Measurements from ENCODE around the gene BRI3. TPM values are rescaled to one million over a fixed set of nuclear protein-coding genes. Genes with fewer than 3 reads are reported as not detected.

BRI3 gene
- total RNA-seq, 1 experiment from 2014 or later = 102 TPM

DNA sequence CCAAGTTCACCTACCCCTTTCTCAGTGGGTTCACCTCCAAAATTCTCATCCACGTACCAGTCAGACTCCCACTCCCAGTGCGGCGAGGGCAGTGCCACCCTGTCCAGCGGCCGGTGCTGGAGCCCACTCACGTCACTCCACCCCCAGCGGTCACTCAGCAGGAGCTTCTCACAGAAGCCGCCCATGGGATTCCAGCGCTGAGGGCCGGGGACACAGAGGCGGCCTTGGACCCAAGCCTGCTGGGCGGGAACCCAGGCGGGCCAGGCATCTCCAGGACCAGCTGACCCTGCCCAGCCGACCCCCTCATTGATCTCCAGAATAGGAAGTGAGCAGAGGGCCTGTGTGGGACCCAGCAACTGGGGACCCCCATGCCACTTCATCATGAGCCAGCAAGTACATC, 36.6 kb upstream of the BRI3 start (continued):
- no peak for TF ChIP-seq POLR2A (IDR thresholded peaks at IDR 0.05; ENCODE audit: borderline replicate concordance, extremely low read depth, insufficient read depth, insufficient read length)

GRCh38 chr7:98248156-98248555, 33.3 kb upstream of the BRI3 start:
- no peak for ATAC-seq
- DNase-seq (ENCODE audit: low read depth, low spot score) = no peak
- no peaks in the 10 kb centered on the region for H3K9me3 ChIP-seq (ENCODE audit: control insufficient read depth in 1 of 2, insufficient read depth in 1 of 2, low read depth in 1 of 2, low read length in 2 of 2)
- peaks cover 14% of the 10 kb centered on the region for H3K79me2 ChIP-seq (ENCODE audit: insufficient read depth, low read length)
- no peak overlapping the region for H3K4me2 ChIP-seq (ENCODE audit: low read length)
- intact Hi-C loops (cut with micrococcal nuclease) = no loop called here
- H3K4me1 ChIP-seq (ENCODE audit: control insufficient read depth in 1 of 2, insufficient read depth in 2 of 2, low read length in 2 of 2) = peaks cover 19 to 33% of the 10 kb centered on the region in 2 experiments
- no peaks in the 10 kb centered on the region for H4K20me1 ChIP-seq (ENCODE audit: insufficient read depth)
- no peak overlapping the region for H3K27ac ChIP-seq (ENCODE audit: low read depth, low read length)
- BruUV-seq (replicated peaks) = no TSS peak
- H3K9me2 ChIP-seq (ENCODE audit: insufficient read depth) = no peaks in the 10 kb centered on the region
- ChIA-PET RAD21 (ENCODE audit: low non-redundant PET in 1 of 2, low total read pairs in 2 of 2, uncharacterized antibody in 2 of 2, unreplicated experiment in 2 of 2) (no interaction called here), POLR2A (no interaction called here), CTCF (no interaction called here)
- H3K27me3 ChIP-seq (ENCODE audit: insufficient read depth, low read length) = no peaks in the 10 kb centered on the region
- H3K4me3 ChIP-seq (replicated peaks in 1 of 2; ENCODE audit: low read depth in 1 of 2, low read length in 2 of 2) = no peak overlapping the region
- TF ChIP-seq, protein P1, sequence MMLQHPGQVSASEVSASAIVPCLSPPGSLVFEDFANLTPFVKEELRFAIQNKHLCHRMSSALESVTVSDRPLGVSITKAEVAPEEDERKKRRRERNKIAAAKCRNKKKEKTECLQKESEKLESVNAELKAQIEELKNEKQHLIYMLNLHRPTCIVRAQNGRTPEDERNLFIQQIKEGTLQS (IDR thresholded peaks at IDR 0.05) = no peak
- TF ChIP-seq FOSL1 (IDR thresholded peaks at IDR 0.05; ENCODE audit: low read depth) = no peak
- no peak for TF ChIP-seq TCF7L2 (IDR thresholded peaks at IDR 0.05; ENCODE audit: borderline replicate concordance, extremely low read depth, insufficient read depth, insufficient read length)
- TF ChIP-seq POLR2AphosphoS5 (IDR thresholded peaks at IDR 0.05; ENCODE audit: low read depth, low read length) = no peak
- no peak for TF ChIP-seq MAX (IDR thresholded peaks at IDR 0.05)
- H3K9ac ChIP-seq (ENCODE audit: low read length) = no peak overlapping the region
- H3K36me3 ChIP-seq (ENCODE audit: control insufficient read depth in 1 of 2, insufficient read depth in 2 of 2, low read length in 2 of 2) = no peaks in the 10 kb centered on the region
- no peak overlapping the region for H2AFZ ChIP-seq (ENCODE audit: low read depth, low read length, poor library complexity, severe bottlenecking)

GRCh38 chr7:98249106-98249505, 32.4 kb upstream of the BRI3 start:
- Histone ChIP-seq H3K27ac (ENCODE audit: low read depth, low read length) (no peak overlapping the region), H2AFZ (ENCODE audit: low read depth, low read length, poor library complexity, severe bottlenecking) (no peak overlapping the region), H3K79me2 (ENCODE audit: insufficient read depth, low read length) (peaks cover 19% of the 10 kb centered on the region), H3K4me1 (ENCODE audit: control insufficient read depth in 1 of 2, insufficient read depth in 2 of 2, low read length in 2 of 2) (peaks cover 20 to 36% of the 10 kb centered on the region in 2 experiments), H3K36me3 (ENCODE audit: control insufficient read depth in 1 of 2, insufficient read depth in 2 of 2, low read length in 2 of 2) (no peaks in the 10 kb centered on the region), H3K9ac (ENCODE audit: low read length) (no peak overlapping the region), H4K20me1 (ENCODE audit: insufficient read depth) (no peaks in the 10 kb centered on the region), H3K4me2 (ENCODE audit: low read length) (no peak overlapping the region), H3K27me3 (ENCODE audit: insufficient read depth, low read length) (no peaks in the 10 kb centered on the region), H3K4me3 (replicated peaks in 1 of 2; ENCODE audit: low read depth in 1 of 2, low read length in 2 of 2) (no peak overlapping the region), H3K9me2 (ENCODE audit: insufficient read depth) (no peaks in the 10 kb centered on the region), H3K9me3 (ENCODE audit: control insufficient read depth in 1 of 2, insufficient read depth in 1 of 2, low read depth in 1 of 2, low read length in 2 of 2) (no peaks in the 10 kb centered on the region)
- no peak for ATAC-seq
- TF ChIP-seq CBX3 (IDR thresholded peaks at IDR 0.05; ENCODE audit: low read depth) = no peak
- TF ChIP-seq EZH2 (IDR thresholded peaks at IDR 0.05) = no peak
- no peak for TF ChIP-seq SP1 (IDR thresholded peaks at IDR 0.05; ENCODE audit: low read depth)
- no peak for TF ChIP-seq CEBPB (IDR thresholded peaks at IDR 0.05; ENCODE audit: low read depth)
- TF ChIP-seq EZH2phosphoT487 (IDR thresholded peaks at IDR 0.05; ENCODE audit: borderline replicate concordance) = no peak
- TF ChIP-seq REST (IDR thresholded peaks at IDR 0.05; ENCODE audit: low read depth) = no peak
- no peak for TF ChIP-seq ELF1 (IDR thresholded peaks at IDR 0.05; ENCODE audit: borderline replicate concordance, low read depth)
- TF ChIP-seq SIN3A (IDR thresholded peaks at IDR 0.05; ENCODE audit: low read depth) = no peak
- no peak for TF ChIP-seq FOSL1 (IDR thresholded peaks at IDR 0.05; ENCODE audit: low read depth)
- TF ChIP-seq MAX (IDR thresholded peaks at IDR 0.05) = no peak
- no peak for TF ChIP-seq ZNF274 (IDR thresholded peaks at IDR 0.05; ENCODE audit: low read depth, low read length)
- ChIA-PET POLR2A (no interaction called here), RAD21 (ENCODE audit: low non-redundant PET in 1 of 2, low total read pairs in 2 of 2, uncharacterized antibody in 2 of 2, unreplicated experiment in 2 of 2) (no interaction called here), CTCF (interaction anchor here (0.7 kb wide), 2 partner anchors 9 to 152 kb away, joined by 3 read pairs; partner anchors contain the start of gene BAIAP2L1)
- BruUV-seq (replicated peaks) = no TSS peak
- intact Hi-C loops (cut with micrococcal nuclease) = no loop called here
- no peak for DNase-seq (ENCODE audit: low read depth, low spot score)

Data from HCT116 (cell line).